Activated CD4-positive, alpha-beta memory T cell treated with anti-CD3 and anti-CD28 coated beads, Interleukin-2, amount 10 ng/mL, durations not matched to agents 7 days and 5 days (primary cell): ENCODE results near the gene RTN4. TPM values are rescaled to one million over a fixed set of nuclear protein-coding genes. Genes with fewer than 3 reads are reported as not detected.

Source experiments
- CTCF ChIA-PET: fragments of 350-600 bp; sonication (Branson Sonifier 250); formaldehyde crosslinking; loops from one replicate; lab custom pipeline; 2021; ENCODE audit warnings: antibody characterized with exemption, inconsistent platforms; lab: Charles Lee
- POLR2A ChIA-PET: fragments of 350-600 bp; sonication (Branson Sonifier 250); formaldehyde crosslinking; loops from one replicate; lab custom pipeline; 2021; ENCODE audit warnings: antibody characterized with exemption; lab: Charles Lee
- DNase-seq: peaks from one replicate; pipeline ENCODE4 v3.0.0-alpha.2; 2020
- H3K27ac Mint-ChIP-seq: one replicate; pipeline ENCODE4 v1.8.0; 2021; ENCODE audit warnings: mild to moderate bottlenecking, mixed read lengths
- H3K27me3 Mint-ChIP-seq: one replicate; pipeline ENCODE4 v1.8.0; 2021; ENCODE audit warnings: mixed read lengths
- H3K36me3 Mint-ChIP-seq: one replicate; pipeline ENCODE4 v1.8.0; 2021; ENCODE audit warnings: low read depth, mixed read lengths
- H3K4me1 Mint-ChIP-seq: one replicate; pipeline ENCODE4 v1.8.0; 2021; ENCODE audit warnings: mixed read lengths
- H3K4me3 Mint-ChIP-seq: one replicate; pipeline ENCODE4 v1.8.0; 2021; ENCODE audit warnings: mild to moderate bottlenecking, mixed read lengths
- H3K9me3 Mint-ChIP-seq: one replicate; pipeline ENCODE4 v1.8.0; 2021; ENCODE audit warnings: mixed read lengths
- total RNA-seq, 2 experiments: library from RNA; stranded (reverse); gene quantifications; one replicate each; pipeline ENCODE4 v1.2.3, GENCODE V29; 2021

The RTN4 gene
- total RNA-seq, 2 experiments from 2014 or later = 90.1 to 92.4 TPM

DNA sequence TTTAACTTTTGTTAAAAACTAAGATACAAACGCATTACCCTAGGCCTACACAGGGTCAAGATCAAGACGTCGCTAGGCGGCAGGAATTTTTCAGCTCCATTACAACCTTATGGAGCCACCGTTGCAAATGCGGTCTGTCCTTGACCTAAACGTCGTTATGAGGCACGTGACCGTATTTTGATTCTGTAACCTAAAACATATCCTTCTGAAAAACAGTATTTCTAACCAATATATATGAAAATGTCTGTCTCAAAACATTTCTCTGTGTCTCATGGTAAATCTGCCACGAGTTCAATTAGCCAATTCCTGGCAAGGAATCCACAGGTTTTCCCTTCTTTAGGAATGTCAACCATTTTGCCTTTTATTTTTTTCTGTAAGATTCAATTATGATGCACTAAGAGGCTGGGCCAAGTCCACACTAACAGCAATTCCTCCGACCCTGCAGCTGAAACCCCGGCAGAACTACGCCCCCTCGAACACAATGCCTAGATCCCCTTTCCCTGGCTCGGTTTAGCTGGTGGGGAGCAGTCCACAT lies 1.7 kb downstream of the RTN4 start:
- H3K9me3 Mint-ChIP-seq = no peaks in the 10 kb centered on the region
- DNase-seq = no peak
- peak overlapping the region; percentile 100 for H3K4me3 Mint-ChIP-seq
- H3K4me1 Mint-ChIP-seq = peaks cover 51% of the 10 kb centered on the region
- no peaks in the 10 kb centered on the region for H3K27me3 Mint-ChIP-seq
- ChIA-PET CTCF (interaction anchor here (0.8 to 4.4 kb wide), 14 partner anchors 8 to 570 kb away, joined by 3 to 21 read pairs (median 4); partner anchors contain the start of gene EML6), POLR2A (interaction anchor here (0.7 to 4.4 kb wide), 14 partner anchors 9 to 210 kb away, joined by 3 to 40 read pairs (median 4); partner anchors contain the start of genes CLHC1 and RPS27A)
- peaks cover 13% of the 10 kb centered on the region for H3K36me3 Mint-ChIP-seq
- peak overlapping the region; percentile 85 for H3K27ac Mint-ChIP-seq

DNA sequence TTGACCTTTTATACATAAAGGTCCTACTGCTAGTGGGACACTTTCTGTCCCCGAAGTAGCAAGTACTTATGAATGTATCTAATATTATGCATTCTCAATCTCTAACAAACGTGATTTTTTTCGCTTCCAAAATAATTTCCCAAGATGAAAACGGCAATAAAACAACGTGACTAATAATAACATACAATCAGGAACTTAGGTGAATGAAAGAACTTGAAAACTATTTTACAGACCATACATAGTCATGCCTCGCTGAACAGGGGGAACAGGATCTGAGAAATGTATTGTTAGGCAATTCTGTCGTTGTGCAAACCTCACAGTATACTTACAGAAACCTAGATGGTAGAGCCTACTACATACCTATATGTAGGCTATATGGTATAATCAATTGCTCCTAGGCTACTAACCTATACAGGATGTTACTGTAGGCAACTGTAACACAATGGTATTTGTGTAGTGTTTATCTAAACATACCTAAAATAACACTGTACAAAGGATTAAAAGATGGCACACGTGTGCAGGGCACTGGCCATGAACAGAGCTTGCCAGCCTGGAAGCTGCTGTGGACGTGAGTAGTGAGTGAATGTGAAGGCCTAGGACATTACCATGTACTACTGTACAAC lies 2.5 kb downstream of the RTN4 start:
- Mint-ChIP-seq H3K4me1 (peaks cover 51% of the 10 kb centered on the region), H3K9me3 (no peaks in the 10 kb centered on the region), H3K27ac (peak overlapping the region; percentile 49), H3K4me3 (peak overlapping the region; percentile 80), H3K27me3 (no peaks in the 10 kb centered on the region), H3K36me3 (peaks cover 13% of the 10 kb centered on the region)
- DNase-seq = no peak
- POLR2A ChIA-PET = interaction anchor here (0.7 to 4.4 kb wide), 12 partner anchors 10 to 185 kb away, joined by 3 to 40 read pairs (median 4); partner anchors contain the start of genes CLHC1 and RPS27A
- CTCF ChIA-PET = interaction anchor here (0.8 to 4.4 kb wide), 14 partner anchors 7 to 571 kb away, joined by 3 to 21 read pairs (median 4); partner anchors contain the start of gene EML6

DNA sequence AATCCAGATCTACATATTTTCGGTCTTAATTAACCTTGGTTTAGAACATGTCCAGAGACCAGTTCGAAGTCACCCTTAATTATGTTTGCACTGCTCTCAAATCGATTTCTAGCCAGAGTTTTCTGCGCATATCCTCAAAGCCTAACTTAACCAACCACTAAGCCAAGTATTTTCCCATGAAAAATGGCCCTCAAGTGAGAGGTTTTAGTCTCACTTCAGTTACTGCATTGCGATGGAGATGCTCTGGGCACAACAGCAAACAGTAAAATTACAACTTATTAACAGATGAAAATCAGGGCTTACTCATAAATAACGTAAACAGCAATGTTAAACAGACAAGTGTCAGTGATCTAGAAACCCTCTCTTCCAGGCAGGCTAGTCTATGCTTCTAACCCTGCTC lies 4.5 kb downstream of the RTN4 start:
- Mint-ChIP-seq H3K4me1 (peaks cover 35% of the 10 kb centered on the region), H3K27me3 (no peaks in the 10 kb centered on the region), H3K27ac (no peak overlapping the region), H3K4me3 (no peak overlapping the region), H3K36me3 (peaks cover 13% of the 10 kb centered on the region), H3K9me3 (no peaks in the 10 kb centered on the region)
- no peak for DNase-seq
- ChIA-PET POLR2A (interaction anchor here (0.7 to 0.9 kb wide), 2 partner anchors 33 to 131 kb away, joined by 3 read pairs; no protein-coding TSS in a partner anchor), CTCF (no interaction called here)

DNA sequence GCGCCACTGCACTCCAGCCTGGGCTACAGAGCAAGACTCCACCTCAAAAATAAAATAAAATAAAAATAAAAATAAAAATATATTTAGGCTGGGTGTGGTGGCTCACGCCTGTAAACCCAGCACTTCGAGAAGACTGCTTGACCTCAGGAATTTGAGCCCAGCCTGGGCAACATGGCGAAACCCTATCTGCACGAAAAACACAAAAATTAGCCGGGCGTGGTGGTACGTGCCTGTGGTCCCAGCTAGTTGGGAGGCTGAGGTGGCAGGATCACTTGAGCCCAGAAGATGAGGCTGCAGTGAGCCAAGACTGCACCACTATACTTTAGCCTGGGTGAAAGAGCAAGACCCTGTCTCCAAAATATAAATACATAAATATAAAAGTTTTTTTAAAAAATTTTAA lies 6.4 kb downstream of the RTN4 start:
- H3K27ac Mint-ChIP-seq = no peak overlapping the region
- H3K4me3 Mint-ChIP-seq = no peak overlapping the region
- no peak for DNase-seq
- peaks cover 3% of the 10 kb centered on the region for H3K9me3 Mint-ChIP-seq
- peaks cover 39% of the 10 kb centered on the region for H3K4me1 Mint-ChIP-seq
- H3K27me3 Mint-ChIP-seq = no peaks in the 10 kb centered on the region
- ChIA-PET POLR2A (no interaction called here), CTCF (no interaction called here)
- peaks cover 16% of the 10 kb centered on the region for H3K36me3 Mint-ChIP-seq

DNA sequence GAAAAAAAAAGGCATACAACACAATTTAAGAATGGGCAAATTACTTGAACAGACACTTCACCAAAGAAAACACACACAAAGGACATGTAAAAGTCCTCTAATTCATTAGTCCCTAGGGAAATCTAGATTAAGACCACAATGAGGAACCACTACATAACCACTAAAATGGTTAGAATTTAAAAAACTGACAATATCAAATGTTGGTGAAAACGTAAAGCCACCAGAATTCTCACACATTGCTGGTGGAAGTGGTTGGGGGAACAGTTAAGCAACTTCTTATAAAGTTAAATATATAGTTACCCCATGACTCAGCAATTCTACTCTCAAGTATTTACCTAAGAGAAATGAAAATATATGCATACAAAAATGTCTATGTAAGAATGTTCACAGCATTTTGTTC lies 11.8 kb downstream of the RTN4 start:
- ChIA-PET POLR2A (interaction anchor here (3.7 kb wide), 1 partner anchor 11 kb away, joined by 13 read pairs; the partner anchor contains the start of gene RTN4), CTCF (no interaction called here)
- Mint-ChIP-seq H3K9me3 (peaks cover 16% of the 10 kb centered on the region), H3K27ac (no peak overlapping the region), H3K4me3 (no peak overlapping the region), H3K27me3 (no peaks in the 10 kb centered on the region), H3K36me3 (peaks cover 35% of the 10 kb centered on the region), H3K4me1 (peaks cover 35% of the 10 kb centered on the region)
- no peak for DNase-seq

DNA sequence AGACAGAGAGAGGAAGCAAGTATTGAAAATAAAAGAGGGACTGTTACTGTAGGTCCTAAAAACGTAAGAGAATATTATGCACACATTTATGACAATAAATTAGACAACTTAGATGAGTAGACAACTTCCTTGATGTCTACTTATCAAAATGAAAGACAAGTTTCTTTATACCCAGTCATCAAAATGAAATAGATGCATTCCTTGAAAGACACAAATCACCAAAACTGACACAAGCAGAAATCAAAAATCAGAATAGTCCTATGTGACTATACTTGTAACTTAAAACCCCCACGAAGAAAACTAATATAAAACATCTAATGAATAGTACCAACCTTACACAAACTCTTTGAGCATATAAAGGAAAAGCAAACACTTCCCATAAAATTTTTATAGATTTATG lies 14.5 kb downstream of the RTN4 start:
- no peak overlapping the region for H3K27ac Mint-ChIP-seq
- H3K27me3 Mint-ChIP-seq = no peaks in the 10 kb centered on the region
- H3K4me3 Mint-ChIP-seq = no peak overlapping the region
- peaks cover 35% of the 10 kb centered on the region for H3K4me1 Mint-ChIP-seq
- ChIA-PET CTCF (no interaction called here), POLR2A (interaction anchor here (3.7 kb wide), 1 partner anchor 13 kb away, joined by 13 read pairs; the partner anchor contains the start of gene RTN4)
- peaks cover 16% of the 10 kb centered on the region for H3K9me3 Mint-ChIP-seq
- DNase-seq = no peak
- H3K36me3 Mint-ChIP-seq = peaks cover 39% of the 10 kb centered on the region

DNA sequence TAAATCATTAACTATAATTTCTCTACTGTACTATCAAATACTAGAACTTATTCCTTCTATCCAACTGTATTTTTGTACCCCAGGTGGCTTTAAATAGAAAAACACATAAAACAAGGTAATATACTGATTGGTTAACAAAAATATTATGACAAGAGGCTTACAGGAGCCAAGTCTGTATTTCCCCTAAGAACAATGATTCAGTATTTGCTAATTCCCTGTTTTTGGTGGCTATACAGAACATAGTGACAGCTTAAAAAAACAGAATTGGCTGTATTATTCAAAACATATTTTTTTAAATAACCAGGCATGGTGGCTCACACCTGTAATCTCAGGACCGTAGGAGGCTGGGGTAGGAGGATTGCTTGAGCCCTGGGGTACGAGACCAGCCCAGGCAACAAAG lies 16.3 kb downstream of the RTN4 start:
- no peak overlapping the region for H3K27ac Mint-ChIP-seq
- H3K9me3 Mint-ChIP-seq = peaks cover 14% of the 10 kb centered on the region
- no peak for DNase-seq
- H3K4me1 Mint-ChIP-seq = peaks cover 29% of the 10 kb centered on the region
- H3K27me3 Mint-ChIP-seq = no peaks in the 10 kb centered on the region
- POLR2A ChIA-PET = interaction anchor here (2.1 kb wide), 1 partner anchor 16 kb away, joined by 7 read pairs; the partner anchor contains the start of gene RTN4
- CTCF ChIA-PET = no interaction called here
- H3K4me3 Mint-ChIP-seq = no peak overlapping the region
- peaks cover 32% of the 10 kb centered on the region for H3K36me3 Mint-ChIP-seq

DNA sequence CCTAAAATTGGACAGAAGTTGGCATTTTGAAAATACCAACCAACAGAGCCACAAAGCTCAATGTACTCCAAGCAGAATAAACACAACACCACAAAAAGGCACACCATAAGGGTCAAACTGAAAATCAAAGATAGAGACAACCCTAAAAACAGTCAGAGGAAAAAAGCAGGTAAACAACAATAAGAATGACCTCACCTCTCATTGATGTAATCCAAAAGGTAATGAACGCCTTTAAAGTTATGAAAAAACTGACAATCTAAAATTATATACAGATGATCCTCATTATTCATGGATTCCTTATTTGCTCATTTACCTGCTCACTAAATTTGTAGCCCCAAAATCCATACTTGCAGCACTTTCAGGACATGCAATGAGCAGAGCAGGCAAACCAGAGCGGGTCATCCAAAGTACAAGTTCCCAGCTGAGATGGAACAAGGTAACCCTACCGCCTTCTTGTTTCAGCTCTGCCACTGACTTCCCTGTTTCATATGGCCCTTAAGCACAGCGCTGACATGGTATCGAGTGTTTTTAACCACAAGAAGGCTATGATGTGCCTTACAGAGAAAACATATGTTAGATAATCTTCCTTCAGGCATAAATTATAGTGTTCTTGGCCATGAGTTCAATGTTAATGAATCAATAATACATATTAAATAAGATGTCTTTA lies 17.0 kb downstream of the RTN4 start:
- CTCF ChIA-PET = no interaction called here
- Mint-ChIP-seq H3K27ac (no peak overlapping the region), H3K4me3 (no peak overlapping the region), H3K27me3 (no peaks in the 10 kb centered on the region), H3K4me1 (peaks cover 23% of the 10 kb centered on the region), H3K36me3 (peaks cover 29% of the 10 kb centered on the region), H3K9me3 (peaks cover 12% of the 10 kb centered on the region)
- DNase-seq = no peak
- POLR2A ChIA-PET = interaction anchor here (2.1 kb wide), 1 partner anchor 17 kb away, joined by 7 read pairs; the partner anchor contains the start of gene RTN4

DNA sequence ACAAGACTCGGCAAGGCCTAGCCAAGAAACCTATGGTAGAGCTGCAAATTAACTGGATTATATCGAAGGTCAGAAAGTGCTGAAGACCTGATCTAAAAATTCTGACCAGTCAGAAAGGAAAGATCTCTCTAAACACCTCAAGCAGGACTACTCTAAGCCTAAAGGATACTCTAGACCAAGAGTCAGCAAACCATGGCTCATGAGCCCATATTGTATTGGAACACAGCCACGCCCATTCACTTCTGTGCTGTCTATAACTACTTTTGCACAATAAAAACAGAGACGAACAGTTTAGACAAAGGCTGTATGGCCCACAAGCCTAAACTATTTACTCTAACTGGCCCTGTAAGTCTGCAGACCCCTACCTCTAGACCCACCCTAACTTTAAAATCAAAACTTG lies 18.7 kb downstream of the RTN4 start:
- Mint-ChIP-seq H3K4me1 (peaks cover 17% of the 10 kb centered on the region), H3K27me3 (no peaks in the 10 kb centered on the region), H3K9me3 (peaks cover 7% of the 10 kb centered on the region), H3K27ac (no peak overlapping the region), H3K36me3 (peaks cover 16% of the 10 kb centered on the region), H3K4me3 (no peak overlapping the region)
- CTCF ChIA-PET = no interaction called here
- no peak for DNase-seq
- POLR2A ChIA-PET = no interaction called here

DNA sequence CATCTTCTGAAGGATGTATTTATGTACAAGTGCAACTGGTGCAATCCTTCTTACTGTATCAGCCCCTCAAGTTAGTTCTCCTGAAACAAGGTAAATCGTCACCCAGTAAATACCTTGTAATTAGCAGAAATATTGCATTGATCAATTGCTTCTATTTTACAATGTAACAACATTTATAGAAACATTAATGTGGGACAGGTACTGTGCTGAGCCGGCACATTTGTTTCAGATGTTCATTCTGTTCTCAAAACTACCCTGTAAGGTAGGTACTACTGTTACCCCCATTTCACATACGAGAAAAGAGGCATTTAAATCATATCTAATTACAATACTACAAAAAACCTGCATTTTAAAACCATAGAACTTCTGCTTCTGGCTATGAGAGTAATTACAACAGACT lies 19.5 kb downstream of the RTN4 start:
- H3K27ac Mint-ChIP-seq = no peak overlapping the region
- H3K9me3 Mint-ChIP-seq = peaks cover 5% of the 10 kb centered on the region
- H3K27me3 Mint-ChIP-seq = no peaks in the 10 kb centered on the region
- no peak for DNase-seq
- H3K4me3 Mint-ChIP-seq = no peak overlapping the region
- H3K36me3 Mint-ChIP-seq = peaks cover 14% of the 10 kb centered on the region
- peaks cover 15% of the 10 kb centered on the region for H3K4me1 Mint-ChIP-seq
- CTCF ChIA-PET = no interaction called here
- POLR2A ChIA-PET = no interaction called here

DNA sequence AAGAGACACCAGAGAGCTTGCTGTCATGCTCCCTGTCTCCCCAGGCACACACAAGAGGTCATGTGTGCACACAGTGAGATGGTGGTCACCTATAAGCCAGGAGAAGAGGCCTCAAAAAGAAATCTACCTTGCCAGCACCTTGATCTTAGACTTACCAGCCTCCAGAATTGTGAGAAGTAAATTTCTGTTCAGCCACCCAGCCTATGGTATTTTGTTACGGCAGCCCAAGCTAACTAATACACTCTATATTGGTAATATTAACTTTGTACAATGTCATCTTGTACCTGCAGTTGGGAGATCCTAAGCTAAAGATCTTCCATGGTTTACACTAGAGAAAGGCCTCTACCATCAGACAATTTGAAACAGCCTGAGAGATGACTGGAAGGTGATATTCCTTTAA lies 21.2 kb downstream of the RTN4 start:
- ChIA-PET CTCF (interaction anchor here (1.1 kb wide), 1 partner anchor 136 kb away, joined by 3 read pairs; no protein-coding TSS in a partner anchor), POLR2A (interaction anchor here (1.2 kb wide), 1 partner anchor 19 kb away, joined by 3 read pairs; no protein-coding TSS in a partner anchor)
- DNase-seq = no peak
- H3K36me3 Mint-ChIP-seq = peaks cover 5% of the 10 kb centered on the region
- H3K27me3 Mint-ChIP-seq = no peaks in the 10 kb centered on the region
- no peak overlapping the region for H3K27ac Mint-ChIP-seq
- H3K4me1 Mint-ChIP-seq = peaks cover 7% of the 10 kb centered on the region
- no peaks in the 10 kb centered on the region for H3K9me3 Mint-ChIP-seq
- no peak overlapping the region for H3K4me3 Mint-ChIP-seq

DNA sequence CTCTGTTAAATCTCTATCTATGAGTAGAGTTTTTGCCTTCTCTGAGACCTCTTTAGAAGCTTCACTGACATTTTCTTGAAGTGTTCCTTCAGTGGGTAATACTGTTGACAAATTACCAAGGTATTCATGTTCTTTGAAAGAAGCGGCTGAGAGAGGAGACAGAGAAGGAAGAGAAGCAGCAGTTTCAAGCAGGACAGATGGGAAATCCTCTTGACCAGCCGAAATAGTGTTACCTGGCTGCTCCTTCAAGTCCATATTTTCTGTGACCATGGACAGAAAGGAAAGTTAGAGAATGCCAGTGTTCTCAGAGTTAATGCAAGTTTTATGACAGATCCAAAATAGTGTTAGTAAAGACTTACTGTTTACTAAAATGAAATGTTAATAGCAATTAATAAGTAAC lies 23.0 kb downstream of the RTN4 start:
- ChIA-PET POLR2A (no interaction called here), CTCF (no interaction called here)
- H3K9me3 Mint-ChIP-seq = no peaks in the 10 kb centered on the region
- H3K27ac Mint-ChIP-seq = no peak overlapping the region
- no peak for DNase-seq
- no peak overlapping the region for H3K4me3 Mint-ChIP-seq
- H3K36me3 Mint-ChIP-seq = peaks cover 5% of the 10 kb centered on the region
- peaks cover 5% of the 10 kb centered on the region for H3K4me1 Mint-ChIP-seq
- H3K27me3 Mint-ChIP-seq = no peaks in the 10 kb centered on the region

DNA sequence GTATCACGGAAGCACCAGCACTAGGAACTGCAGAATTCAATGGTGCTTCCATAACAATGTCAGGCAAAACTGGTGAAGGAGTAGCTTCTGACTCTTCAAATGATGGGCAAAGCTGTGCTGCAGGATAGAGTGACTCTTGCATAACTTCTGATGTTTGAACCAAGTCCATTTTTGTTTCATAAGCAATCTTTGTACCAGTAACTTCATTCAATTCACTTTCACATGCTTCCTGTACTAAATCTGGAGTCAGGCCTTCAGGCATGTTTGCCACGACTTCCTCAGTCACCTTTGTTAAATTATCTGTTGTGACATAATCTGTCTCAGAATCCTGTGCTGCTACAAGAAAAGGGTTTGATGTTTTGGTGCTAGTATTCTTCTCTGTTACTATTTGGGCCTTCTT lies 24.0 kb downstream of the RTN4 start:
- DNase-seq = no peak
- ChIA-PET CTCF (interaction anchor here (1.2 to 2.1 kb wide), 4 partner anchors 22 to 148 kb away, joined by 3 to 6 read pairs (median 5); no protein-coding TSS in a partner anchor), POLR2A (interaction anchor here (0.9 to 1.4 kb wide), 2 partner anchors 16 to 23 kb away, joined by 4 to 5 read pairs; no protein-coding TSS in a partner anchor)
- H3K4me1 Mint-ChIP-seq = peaks cover 3% of the 10 kb centered on the region
- H3K9me3 Mint-ChIP-seq = no peaks in the 10 kb centered on the region
- H3K27ac Mint-ChIP-seq = no peak overlapping the region
- no peak overlapping the region for H3K4me3 Mint-ChIP-seq
- no peaks in the 10 kb centered on the region for H3K27me3 Mint-ChIP-seq
- no peaks in the 10 kb centered on the region for H3K36me3 Mint-ChIP-seq
